HUES64 (cell line): Measurements from ENCODE around the gene UNC50. TPM values are rescaled to one million over a fixed set of nuclear protein-coding genes. Genes with fewer than 3 reads are reported as not detected.

Experiments used
- H3K27ac ChIP-seq: 2 replicates; pipeline ENCODE4 v1.7.0; 2013; ENCODE audit warnings: low read depth, low read length, inconsistent platforms
- H3K27me3 ChIP-seq: 2 replicates; pipeline ENCODE4 v1.6.1; 2013; ENCODE audit warnings: mild to moderate bottlenecking, low read length; ENCODE audit not compliant: insufficient read depth
- H3K36me3 ChIP-seq: 2 replicates; pipeline ENCODE4 v1.6.1; 2013; ENCODE audit warnings: mild to moderate bottlenecking, low read length; ENCODE audit not compliant: insufficient read depth
- H3K4me1 ChIP-seq: 2 replicates; pipeline ENCODE4 v1.6.1; 2013; ENCODE audit warnings: mild to moderate bottlenecking, low read length, moderate library complexity; ENCODE audit not compliant: insufficient read depth
- H3K4me3 ChIP-seq: 2 replicates; pipeline ENCODE4 v1.5.1; 2013; ENCODE audit warnings: mild to moderate bottlenecking, low read length, moderate library complexity
- H3K9ac ChIP-seq: 2 replicates; pipeline ENCODE4 v1.6.1; 2013; ENCODE audit warnings: mild to moderate bottlenecking, low read depth, low read length
- H3K9me3 ChIP-seq: 2 replicates; pipeline ENCODE4 v1.6.1; 2013; ENCODE audit warnings: low read depth, low read length; ENCODE audit not compliant: insufficient read depth
- WGBS: fragments of 150-250, 120-280 bp; methylation state at CpG from one replicate; pipeline ENCODE4 v1.1.7; 2013; ENCODE audit warnings: missing lambda C conversion rate; 5-methylcytosine and 5-hydroxymethylcytosine counted together
- polyA plus RNA-seq, 2 experiments: library from polyadenylated mRNA; stranded (reverse); fragments of 50-300 nt; gene quantifications; one replicate each; pipeline ENCODE4 v1.2.3, GENCODE V29; 2013

UNC50 gene
- polyA plus RNA-seq (2013, experiment 1 of 2) = 34.1 TPM
- 39.8 TPM for polyA plus RNA-seq (2013, experiment 2 of 2)

- Histone ChIP-seq H3K4me3 (peak within 1 kb of the TSS; percentile 98), H3K4me1 (peaks cover 12% of the 10 kb centered on the region; the same call in 1 of the 2 replicates), H3K27ac (peak within 1 kb of the TSS; percentile 89), H3K9me3 (no peaks in the 10 kb centered on the region), H3K9ac (peak within 1 kb of the TSS; percentile 87), H3K36me3 (peaks cover 41% of the 10 kb centered on the region), H3K27me3 (no peaks in the 10 kb centered on the region)
- under 1% methylated on average over 93 of the region's 93 CpGs for WGBS
Observed at GRCh38 chr2:98608116-98608961, at the start of gene UNC50, which contains the start of gene COA5. Gene UNC50 (plus strand): TSS chr2:98608589. CDS start chr2:98609760, 1,171 bp downstream. Gene COA5 (minus strand): TSS chr2:98608512. CDS start chr2:98608405, 107 bp downstream.

- Histone ChIP-seq H3K4me3 (no peak overlapping the region), H3K4me1 (no peaks in the 10 kb centered on the region), H3K9me3 (no peaks in the 10 kb centered on the region), H3K36me3 (peaks cover 66% of the 10 kb centered on the region), H3K9ac (no peak overlapping the region), H3K27me3 (no peaks in the 10 kb centered on the region), H3K27ac (no peak overlapping the region)
- 96% methylated on average over 16 of the region's 16 CpGs for WGBS
Observed at GRCh38 chr2:98558852-98559530, 49.4 kb upstream of the UNC50 start.

- H3K4me1 ChIP-seq = no peaks in the 10 kb centered on the region
- WGBS = 97% methylated on average over 3 of the region's 3 CpGs
- H3K27ac ChIP-seq = no peak overlapping the region
- peaks cover 66% of the 10 kb centered on the region for H3K36me3 ChIP-seq
- no peaks in the 10 kb centered on the region for H3K9me3 ChIP-seq
- H3K9ac ChIP-seq = no peak overlapping the region
- no peaks in the 10 kb centered on the region for H3K27me3 ChIP-seq
- no peak overlapping the region for H3K4me3 ChIP-seq
Observed at GRCh38 chr2:98559581-98559980, 48.8 kb upstream of the UNC50 start.

GRCh38 chr2:98560256-98560771, 48.1 kb upstream of the UNC50 start:
- Histone ChIP-seq H3K4me3 (no peak overlapping the region), H3K9ac (no peak overlapping the region), H3K9me3 (no peaks in the 10 kb centered on the region), H3K4me1 (no peaks in the 10 kb centered on the region), H3K36me3 (peaks cover 66% of the 10 kb centered on the region), H3K27me3 (no peaks in the 10 kb centered on the region), H3K27ac (no peak overlapping the region)
- WGBS = 92% methylated on average over 9 of the region's 9 CpGs

- Histone ChIP-seq H3K36me3 (peaks cover 66% of the 10 kb centered on the region), H3K9me3 (no peaks in the 10 kb centered on the region), H3K27ac (no peak overlapping the region), H3K4me1 (no peaks in the 10 kb centered on the region), H3K4me3 (no peak overlapping the region), H3K9ac (no peak overlapping the region), H3K27me3 (no peaks in the 10 kb centered on the region)
- WGBS = 94% methylated on average over 9 of the region's 9 CpGs
Observed at GRCh38 chr2:98561018-98561417, 47.4 kb upstream of the UNC50 start.

- 94% methylated on average over 13 of the region's 13 CpGs for WGBS
- no peak overlapping the region for H3K9ac ChIP-seq
- H3K4me1 ChIP-seq = no peaks in the 10 kb centered on the region
- no peak overlapping the region for H3K27ac ChIP-seq
- H3K27me3 ChIP-seq = no peaks in the 10 kb centered on the region
- H3K36me3 ChIP-seq = peaks cover 64% of the 10 kb centered on the region
- H3K9me3 ChIP-seq = no peaks in the 10 kb centered on the region
- no peak overlapping the region for H3K4me3 ChIP-seq
Observed at GRCh38 chr2:98561902-98562695, 46.3 kb upstream of the UNC50 start.

GRCh38 chr2:98563394-98563793, 45.0 kb upstream of the UNC50 start:
- no peak overlapping the region for H3K27ac ChIP-seq
- 95% methylated on average over 13 of the region's 13 CpGs for WGBS
- no peak overlapping the region for H3K9ac ChIP-seq
- H3K27me3 ChIP-seq = no peaks in the 10 kb centered on the region
- H3K4me1 ChIP-seq = no peaks in the 10 kb centered on the region
- H3K36me3 ChIP-seq = peaks cover 61% of the 10 kb centered on the region
- no peaks in the 10 kb centered on the region for H3K9me3 ChIP-seq
- H3K4me3 ChIP-seq = no peak overlapping the region

- H3K27ac ChIP-seq = no peak overlapping the region
- H3K4me1 ChIP-seq = no peaks in the 10 kb centered on the region
- no peaks in the 10 kb centered on the region for H3K9me3 ChIP-seq
- H3K27me3 ChIP-seq = no peaks in the 10 kb centered on the region
- peaks cover 63% of the 10 kb centered on the region for H3K36me3 ChIP-seq
- no peak overlapping the region for H3K4me3 ChIP-seq
- WGBS = 96% methylated on average over 17 of the region's 17 CpGs
- H3K9ac ChIP-seq = no peak overlapping the region
Observed at GRCh38 chr2:98564541-98565132, 43.8 kb upstream of the UNC50 start.

GRCh38 chr2:98565286-98565860, 43.0 kb upstream of the UNC50 start:
- Histone ChIP-seq H3K27me3 (no peaks in the 10 kb centered on the region), H3K9me3 (no peaks in the 10 kb centered on the region), H3K9ac (no peak overlapping the region), H3K36me3 (peaks cover 67% of the 10 kb centered on the region), H3K27ac (no peak overlapping the region), H3K4me1 (no peaks in the 10 kb centered on the region), H3K4me3 (no peak overlapping the region)
- 93% methylated on average over 9 of the region's 9 CpGs for WGBS

- no peak overlapping the region for H3K9ac ChIP-seq
- peaks cover 64% of the 10 kb centered on the region for H3K36me3 ChIP-seq
- no peak overlapping the region for H3K27ac ChIP-seq
- H3K27me3 ChIP-seq = no peaks in the 10 kb centered on the region
- no peak overlapping the region for H3K4me3 ChIP-seq
- WGBS = 97% methylated on average over 19 of the region's 19 CpGs
- H3K4me1 ChIP-seq = no peaks in the 10 kb centered on the region
- H3K9me3 ChIP-seq = no peaks in the 10 kb centered on the region
Observed at GRCh38 chr2:98565941-98566340, 42.4 kb upstream of the UNC50 start.
